ENCODE data around the gene RAP1GAP2. TPM values are rescaled to one million over a fixed set of nuclear protein-coding genes. Genes with fewer than 3 reads are reported as not detected.

Gene RAP1GAP2
- 0.70 and 1.1 TPM in 2 replicates for total RNA-seq

GRCh38 chr17:2796164-2797125 lies at the start of gene RAP1GAP2:
Gene RAP1GAP2 (plus strand): TSS chr17:2796438. CDS start chr17:2796528, 90 bp downstream.

GRCh38 chr17:2749058-2749783 lies 47.0 kb upstream of the RAP1GAP2 start, which contains the start of gene CCDC92B:
Gene CCDC92B (minus strand): TSS chr17:2749652. CDS start chr17:2735145, 14,507 bp downstream.

DNA sequence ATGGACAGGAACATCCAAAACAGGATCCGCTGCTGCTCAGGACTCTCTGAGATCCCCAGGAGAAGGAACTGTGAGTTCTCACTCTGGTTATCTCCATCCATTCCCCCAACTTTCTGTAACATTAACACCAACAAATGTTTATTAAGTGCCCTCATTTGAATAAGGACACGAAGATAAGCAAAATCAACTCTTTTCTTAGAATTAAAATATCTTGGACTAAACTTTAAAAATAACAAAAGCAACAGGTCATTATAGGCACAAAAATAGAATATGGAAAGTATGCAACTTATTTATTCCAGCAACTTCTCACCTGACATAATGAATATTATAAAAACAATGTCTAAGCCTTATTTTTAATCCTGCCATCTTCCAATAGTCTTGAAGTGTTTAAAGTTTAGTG lies 267.3 kb downstream of the RAP1GAP2 start, which contains the start of gene OR1D5:
Gene OR1D5 (minus strand): TSS at position 101 of the 400 bp plus-strand sequence. CDS start 0 bp downstream, at position 101.

Other genes starting within 250 kb of the RAP1GAP2 start
- gene PAFAH1B1, start 202.8 kb upstream of the RAP1GAP2 start, total RNA-seq: 36.3 and 51.9 TPM in 2 replicates
- 31.5 and 34.4 TPM in 2 replicates for gene CLUH, start 84.7 kb upstream of the RAP1GAP2 start, total RNA-seq
- gene CCDC92B, start 46.8 kb upstream of the RAP1GAP2 start, total RNA-seq: not detected in 2 replicates

All from pericardium fibroblast (primary cell).